NCI-H2171 (cell line): Measurements from ENCODE around the gene WBP11.

ENCODE experiments used
- DNase-seq: peaks from one replicate; lab custom pipeline; 2025; lab: John Stamatoyannopoulos, UW

The WBP11 gene

DNA sequence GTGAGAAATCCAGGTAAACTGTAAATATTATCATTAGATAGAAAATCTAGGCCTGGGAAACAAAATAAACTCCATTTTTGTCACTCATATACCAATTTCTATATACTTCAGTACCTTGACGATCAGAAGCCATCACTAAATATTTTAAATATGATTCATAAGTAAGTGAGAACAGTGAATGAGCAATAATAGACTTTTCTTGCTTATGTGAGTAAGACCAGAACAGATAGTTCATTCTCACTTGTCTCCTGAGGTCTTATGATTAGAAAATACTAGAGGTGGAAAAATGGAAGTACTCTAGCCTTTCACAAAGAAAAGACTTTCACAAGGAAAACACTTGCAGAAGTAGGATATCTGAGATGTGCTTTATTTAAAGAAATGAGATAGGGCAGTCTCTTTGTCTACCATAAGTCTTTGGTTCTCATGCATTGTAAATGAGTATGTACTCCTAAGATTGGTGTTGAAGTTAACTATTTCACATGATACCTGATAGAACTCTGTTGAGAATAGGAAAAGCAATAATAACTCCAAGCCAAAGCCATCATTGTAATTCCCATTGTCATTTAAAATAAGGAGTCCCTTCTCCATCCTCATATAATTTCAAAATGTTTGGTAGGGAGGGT is 20.8 kb upstream of the WBP11 start:
- no peak for DNase-seq

DNA sequence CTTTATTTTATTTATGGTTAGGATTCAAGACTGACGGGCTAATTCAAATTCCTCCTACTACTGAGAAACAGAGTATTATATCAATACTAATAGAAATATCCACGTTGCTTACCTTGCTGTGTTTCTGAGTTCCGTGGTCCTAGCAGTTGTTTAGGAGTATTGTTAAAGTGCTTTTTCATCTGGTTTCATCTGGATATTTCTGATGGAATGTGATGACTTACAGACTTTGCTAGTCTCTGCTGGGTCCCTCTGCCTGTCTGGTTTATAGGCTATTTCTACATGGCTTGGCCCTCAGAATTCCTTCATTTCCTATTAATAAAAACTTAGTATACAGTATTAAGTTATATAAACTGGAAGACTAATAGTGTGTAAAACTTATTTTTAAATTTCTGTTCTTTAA is 10.7 kb upstream of the WBP11 start, which contains the start of gene SMCO3:
Gene SMCO3 (minus strand): TSS at position 169 of the 400 bp plus-strand sequence. CDS start 7,502 bp downstream, outside the sequence.
- no peak for DNase-seq

DNA sequence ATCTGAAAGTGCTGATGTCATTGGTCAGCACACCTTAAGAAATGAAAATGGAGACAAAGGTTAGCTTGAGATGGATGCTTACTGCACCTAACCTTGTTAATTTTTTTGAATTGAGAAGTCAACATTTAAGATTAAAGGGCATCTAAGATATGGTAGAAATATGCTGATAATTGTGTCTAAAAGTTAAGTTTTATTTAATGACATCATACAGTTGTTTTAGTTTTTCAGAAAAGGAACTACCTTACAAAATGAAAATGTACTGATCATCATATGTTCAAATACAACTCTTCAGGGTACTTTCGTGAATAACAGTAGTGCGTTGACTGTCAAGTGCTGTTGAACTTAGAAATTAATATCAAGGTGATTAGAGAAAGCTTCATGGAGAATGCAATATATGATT is 8.2 kb upstream of the WBP11 start:
- no peak for DNase-seq

GRCh38 chr12:14810953-14811483 is 7.7 kb upstream of the WBP11 start:
- DNase-seq = no peak

DNA sequence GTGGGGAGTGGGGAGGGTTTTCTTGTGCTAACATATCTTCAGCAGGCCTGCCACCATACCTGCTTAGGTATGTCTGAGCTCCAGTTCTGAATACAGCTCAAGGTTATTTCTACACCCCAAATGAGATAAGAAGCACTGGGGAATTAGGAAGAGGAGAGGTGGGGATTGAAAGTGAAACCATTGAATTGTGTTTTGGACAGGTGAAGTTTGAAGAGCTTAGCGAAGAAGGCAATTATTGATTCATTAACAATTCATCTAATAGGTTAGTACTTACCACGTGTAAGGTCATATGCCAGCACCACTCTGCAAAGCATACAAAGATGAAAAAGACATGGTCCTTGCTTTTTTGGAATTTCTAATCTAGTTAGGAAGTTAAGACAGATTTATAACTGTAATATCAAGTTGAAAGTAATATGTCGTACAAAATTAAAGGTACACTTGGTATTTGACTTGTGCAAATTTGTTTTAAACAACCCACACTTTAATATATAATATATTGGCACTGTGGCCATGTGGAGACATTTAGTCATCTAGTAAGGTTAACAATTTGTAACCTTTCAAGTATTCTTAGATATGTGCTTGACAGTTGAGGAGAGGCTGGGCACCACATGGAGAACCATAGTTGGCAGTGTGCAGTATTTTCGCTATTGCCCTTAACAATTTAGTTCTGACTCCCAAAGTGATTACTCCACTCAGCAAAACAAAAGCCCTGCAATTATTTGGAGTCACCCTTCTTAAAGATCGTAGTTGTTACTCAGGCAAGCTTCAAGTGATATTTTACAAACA is 7.1 kb upstream of the WBP11 start:
- no peak for DNase-seq

DNA sequence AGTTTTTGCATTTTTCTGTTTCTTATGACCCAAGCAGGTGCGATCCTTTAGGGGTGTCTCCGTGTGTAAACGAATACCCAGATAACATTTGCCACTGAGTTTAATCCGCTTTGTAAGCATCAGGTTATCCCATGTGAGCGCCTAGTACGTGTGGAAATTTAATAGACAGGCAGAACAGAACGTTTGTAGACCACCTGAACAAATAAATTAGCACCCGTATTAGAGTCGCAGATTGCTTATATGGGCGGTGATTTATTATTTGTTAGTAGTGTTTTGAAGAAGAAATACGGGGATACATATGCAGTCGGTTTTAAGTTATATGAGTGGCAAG is 517 bp upstream of the WBP11 start:
- DNase-seq = no peak

DNA sequence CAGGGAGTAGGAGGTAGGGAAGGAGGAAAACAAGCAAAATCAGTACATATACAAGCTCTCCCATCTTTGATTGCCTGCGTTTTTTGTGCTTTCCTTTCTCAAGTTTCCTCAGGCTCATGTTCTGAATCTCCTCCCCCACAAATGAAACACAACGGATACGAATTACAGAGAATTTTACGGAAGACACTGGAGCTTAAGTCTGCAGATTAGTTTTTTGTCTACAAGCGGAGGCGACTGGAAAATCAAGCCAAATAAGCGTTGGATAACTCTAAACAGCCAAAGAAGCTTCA is 612 bp downstream of the WBP11 start:
- no peak for DNase-seq

DNA sequence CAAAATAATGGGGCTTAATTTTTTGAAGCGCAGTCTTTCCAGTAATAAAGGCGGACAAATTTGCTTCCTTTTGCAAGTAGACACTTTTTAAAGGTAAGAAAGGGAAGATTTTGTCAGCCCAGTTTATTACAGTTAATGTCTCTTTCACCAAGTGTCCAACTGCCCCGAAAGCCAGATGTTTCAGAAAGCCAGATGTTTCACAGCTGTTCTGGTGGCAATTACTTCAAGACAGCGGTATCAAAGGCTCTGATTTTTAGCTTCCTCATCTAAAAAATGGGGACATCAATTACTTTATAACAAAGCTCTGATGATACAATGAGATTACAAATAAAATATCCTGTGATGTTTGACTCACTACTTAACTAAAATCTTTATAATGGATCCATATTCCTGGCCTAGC is 1.0 kb downstream of the WBP11 start:
- no peak for DNase-seq

DNA sequence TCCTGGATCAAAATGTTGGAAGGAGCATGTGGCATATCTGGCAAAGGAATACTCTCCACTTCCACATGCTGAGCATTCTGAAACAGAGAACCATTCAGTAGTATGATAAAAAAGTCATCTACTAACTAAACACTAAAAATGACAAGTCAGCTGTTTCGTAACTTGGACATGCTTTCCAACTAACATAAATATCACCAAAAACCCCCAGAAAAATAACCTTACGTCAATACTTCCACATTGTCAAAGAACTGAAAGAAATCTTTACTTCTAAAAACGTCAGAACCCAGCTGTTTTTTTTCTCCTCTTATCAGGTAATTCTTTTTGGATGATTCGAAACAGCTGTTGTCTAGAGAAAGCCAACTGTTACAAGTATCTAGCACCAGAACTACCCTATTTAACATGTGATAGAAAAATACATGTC is 8.2 kb downstream of the WBP11 start:
- DNase-seq = no peak

DNA sequence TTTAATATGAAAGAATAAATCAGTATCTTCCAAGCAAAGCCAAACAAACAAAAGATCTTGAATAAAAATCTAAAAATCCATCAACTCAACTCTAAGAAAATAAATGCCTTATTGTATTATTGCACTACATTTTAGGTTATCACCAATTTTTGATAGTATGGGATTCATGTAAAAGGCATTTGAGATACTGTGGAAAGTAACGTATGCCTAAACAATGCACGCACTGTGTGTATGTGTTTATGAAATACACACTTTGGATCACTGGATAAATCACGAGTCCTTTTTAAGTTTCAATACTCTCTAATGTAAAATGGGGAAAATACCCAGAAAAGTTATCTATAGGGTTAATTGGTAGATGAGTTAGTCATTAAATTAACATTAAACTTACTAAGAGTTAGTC is 17.7 kb downstream of the WBP11 start:
- DNase-seq = no peak

DNA sequence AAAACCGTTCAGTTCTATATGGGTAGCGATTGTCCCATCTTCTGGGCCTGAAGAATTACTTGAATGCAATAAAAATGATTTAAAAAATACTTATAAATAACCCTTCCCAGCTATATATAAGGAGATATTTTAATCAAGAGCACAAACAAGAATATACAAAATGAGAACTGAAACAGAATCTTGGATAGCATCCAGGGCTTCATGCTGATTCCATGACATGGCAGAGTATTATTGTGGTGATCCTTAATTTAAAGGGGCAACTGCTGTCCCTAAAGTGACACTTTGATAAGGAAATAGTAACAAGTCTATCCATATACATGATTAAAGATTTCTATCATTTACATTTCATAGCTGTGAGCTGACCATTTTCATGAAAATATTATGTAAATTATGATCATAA is 18.8 kb downstream of the WBP11 start:
- DNase-seq = no peak

- no peak for DNase-seq
Observed at GRCh38 chr12:14782756-14783155, 20.5 kb downstream of the WBP11 start.

DNA sequence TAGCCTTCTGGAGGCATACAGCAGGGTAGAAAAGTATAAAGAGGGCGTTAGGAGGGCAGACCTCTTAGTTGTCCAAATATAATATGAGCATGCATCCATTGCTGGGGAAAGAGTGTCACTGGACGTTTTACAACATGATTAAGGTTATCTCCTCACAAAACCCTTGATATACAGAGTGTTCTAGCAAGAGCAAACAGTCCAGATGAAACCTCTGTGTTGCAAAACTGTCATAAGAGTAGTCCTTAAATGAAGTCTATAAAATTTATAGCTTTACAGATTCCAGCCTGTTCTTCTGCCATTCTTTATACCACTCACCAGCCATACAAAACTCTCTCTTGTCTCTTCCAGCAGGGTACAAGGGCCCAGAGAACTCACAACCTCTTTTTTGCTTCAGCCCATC is 21.7 kb downstream of the WBP11 start:
- DNase-seq = no peak

DNA sequence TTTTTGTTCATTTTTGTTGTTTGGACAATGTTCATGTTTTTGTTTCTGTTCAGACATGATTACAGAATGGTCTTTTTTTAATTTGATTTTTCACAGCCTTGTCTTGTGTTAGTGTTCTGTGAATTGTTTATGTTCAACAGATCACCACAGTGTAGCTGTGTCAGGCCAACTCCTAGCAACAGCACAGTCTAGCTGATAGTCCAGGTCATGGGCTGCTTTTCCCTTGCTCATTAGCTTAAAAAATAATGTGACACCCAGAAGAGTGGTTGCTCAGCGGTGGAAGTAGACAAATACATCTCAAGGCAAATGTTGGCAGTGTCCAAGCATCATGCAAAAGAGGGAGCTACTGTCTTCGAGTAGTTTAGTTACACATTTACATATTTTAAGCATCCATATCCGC is 22.4 kb downstream of the WBP11 start:
- DNase-seq = no peak

GRCh38 chr12:14779834-14780233 is 23.4 kb downstream of the WBP11 start:
- no peak for DNase-seq

GRCh38 chr12:14777271-14777670 is 26.0 kb downstream of the WBP11 start:
- DNase-seq = no peak

GRCh38 chr12:14776236-14776961 is 26.9 kb downstream of the WBP11 start:
- no peak for DNase-seq

- no peak for DNase-seq
Observed at GRCh38 chr12:14775636-14775980, 27.7 kb downstream of the WBP11 start.

DNA sequence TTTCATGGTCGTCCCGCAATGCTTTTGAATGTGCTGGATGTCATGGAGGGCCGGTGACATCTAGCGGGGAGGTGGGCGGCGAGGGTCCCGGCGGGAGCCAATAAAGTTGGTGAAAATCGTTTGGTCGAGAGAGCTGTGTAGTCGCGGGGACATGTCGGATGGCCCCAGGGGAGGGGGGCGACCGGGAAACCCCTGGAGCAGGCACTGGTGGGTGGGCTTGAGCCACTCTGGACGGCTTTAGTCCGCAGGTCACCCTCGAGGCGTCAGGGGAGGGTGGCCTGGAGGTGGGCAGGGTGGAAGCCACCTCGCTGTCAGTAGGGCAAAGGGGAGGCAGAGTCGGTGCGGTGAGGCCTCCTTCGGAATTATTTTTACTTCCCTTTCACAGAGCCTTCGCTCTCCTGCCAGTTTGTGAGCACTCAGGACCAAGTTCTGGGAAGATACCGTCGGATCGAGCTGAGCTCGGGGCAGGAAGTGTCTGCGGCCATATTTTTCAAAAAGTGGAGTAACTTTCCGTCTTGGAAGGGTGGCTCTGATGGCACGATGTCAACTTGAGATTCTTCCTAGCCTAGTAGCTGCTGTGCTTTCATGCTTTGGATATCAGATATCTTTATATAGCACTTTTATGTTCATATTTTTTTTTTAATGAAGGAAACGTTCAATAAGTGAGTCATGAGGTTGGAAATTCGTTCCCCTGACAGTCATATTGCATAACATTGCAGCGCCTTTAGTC is 28.2 kb downstream of the WBP11 start:
- no peak for DNase-seq

DNA sequence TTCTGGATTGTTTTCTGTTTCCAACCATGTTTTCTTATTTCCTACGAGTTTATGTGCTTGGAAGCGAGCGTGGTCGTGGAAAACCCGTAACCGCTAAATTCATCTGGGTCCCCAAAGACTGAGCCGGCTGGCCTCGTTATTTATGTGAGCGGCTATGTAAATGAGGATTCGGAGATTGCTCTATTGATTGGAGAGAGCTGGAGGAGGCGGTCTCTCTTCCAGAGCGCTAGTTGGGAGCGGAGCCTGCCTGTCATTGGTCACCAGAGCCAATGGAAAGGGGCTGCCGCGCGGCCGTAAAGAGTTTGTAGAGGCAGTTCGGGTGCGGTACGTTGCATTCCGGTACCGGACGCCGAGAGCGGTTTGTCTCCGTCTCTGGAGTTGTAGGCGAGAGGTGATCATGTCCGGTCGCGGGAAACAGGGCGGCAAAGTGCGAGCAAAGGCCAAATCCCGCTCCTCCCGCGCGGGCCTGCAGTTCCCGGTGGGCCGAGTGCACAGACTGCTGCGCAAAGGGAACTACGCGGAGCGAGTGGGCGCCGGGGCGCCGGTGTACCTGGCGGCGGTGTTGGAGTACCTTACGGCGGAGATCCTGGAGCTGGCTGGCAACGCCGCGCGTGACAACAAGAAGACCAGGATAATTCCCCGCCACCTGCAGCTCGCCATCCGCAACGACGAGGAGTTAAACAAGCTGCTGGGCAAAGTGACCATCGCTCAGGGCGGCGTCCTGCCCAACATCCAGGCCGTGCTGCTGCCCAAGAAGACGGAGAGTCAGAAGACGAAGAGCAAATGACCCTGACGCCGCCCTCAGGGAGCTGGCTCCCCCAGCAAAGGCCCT is 29.0 kb downstream of the WBP11 start:
- no peak for DNase-seq

GRCh38 chr12:14773685-14774073 is 29.6 kb downstream of the WBP11 start:
- DNase-seq = no peak

GRCh38 chr12:14772946-14773345 is 30.3 kb downstream of the WBP11 start:
- DNase-seq = no peak
